HS-5 (cell line): Measurements from ENCODE around the gene SUFU.

Experiments used
- DNase-seq: peaks from one replicate; pipeline ENCODE4 v3.0.0-alpha.2; 2012; ENCODE audit warnings: low read depth

SUFU gene

GRCh38 chr10:102620138-102620590, 116.4 kb downstream of the SUFU start:
- no peak for DNase-seq

DNA sequence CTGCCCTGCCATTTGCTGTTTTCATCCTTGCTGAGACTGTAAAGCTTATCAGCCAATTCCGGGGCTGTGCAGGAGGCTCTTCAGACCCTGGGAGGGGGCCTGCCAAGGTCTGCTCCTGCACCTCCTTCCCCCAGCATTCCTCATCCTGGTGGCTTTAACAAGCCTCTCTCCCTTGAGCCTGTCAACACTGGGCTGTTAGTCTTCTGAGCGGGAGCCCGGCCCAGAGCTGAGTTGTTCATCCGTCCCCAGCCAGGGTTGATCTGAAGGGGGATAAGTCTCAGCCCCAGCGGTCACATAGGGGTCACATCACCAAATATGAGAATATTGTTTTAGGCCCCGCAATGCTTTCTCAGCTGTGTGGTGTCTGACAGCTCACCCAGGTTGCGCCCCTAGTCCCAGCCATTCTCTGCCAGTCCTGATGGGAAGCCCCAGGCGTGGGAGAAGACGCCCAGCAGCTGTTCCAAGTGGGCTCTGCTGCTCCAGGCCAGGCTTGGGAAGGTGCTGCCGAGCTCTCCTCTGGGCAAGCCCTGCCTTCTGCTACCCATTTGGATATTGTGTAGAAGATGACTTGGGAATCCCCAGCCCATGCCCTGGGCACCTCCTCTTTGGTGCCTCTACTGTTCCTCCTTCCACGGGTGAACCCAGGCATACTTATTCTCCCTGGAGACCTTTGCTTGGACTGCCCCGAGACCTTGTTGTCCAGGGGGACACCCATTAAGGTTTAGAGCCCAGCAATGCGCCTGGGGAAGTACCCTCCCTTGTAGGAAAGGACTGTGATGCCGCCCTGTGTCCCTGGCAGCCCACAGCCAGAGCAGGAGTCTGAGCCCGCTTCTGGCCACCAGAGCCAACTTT, 117.0 kb downstream of the SUFU start:
- no peak for DNase-seq

DNA sequence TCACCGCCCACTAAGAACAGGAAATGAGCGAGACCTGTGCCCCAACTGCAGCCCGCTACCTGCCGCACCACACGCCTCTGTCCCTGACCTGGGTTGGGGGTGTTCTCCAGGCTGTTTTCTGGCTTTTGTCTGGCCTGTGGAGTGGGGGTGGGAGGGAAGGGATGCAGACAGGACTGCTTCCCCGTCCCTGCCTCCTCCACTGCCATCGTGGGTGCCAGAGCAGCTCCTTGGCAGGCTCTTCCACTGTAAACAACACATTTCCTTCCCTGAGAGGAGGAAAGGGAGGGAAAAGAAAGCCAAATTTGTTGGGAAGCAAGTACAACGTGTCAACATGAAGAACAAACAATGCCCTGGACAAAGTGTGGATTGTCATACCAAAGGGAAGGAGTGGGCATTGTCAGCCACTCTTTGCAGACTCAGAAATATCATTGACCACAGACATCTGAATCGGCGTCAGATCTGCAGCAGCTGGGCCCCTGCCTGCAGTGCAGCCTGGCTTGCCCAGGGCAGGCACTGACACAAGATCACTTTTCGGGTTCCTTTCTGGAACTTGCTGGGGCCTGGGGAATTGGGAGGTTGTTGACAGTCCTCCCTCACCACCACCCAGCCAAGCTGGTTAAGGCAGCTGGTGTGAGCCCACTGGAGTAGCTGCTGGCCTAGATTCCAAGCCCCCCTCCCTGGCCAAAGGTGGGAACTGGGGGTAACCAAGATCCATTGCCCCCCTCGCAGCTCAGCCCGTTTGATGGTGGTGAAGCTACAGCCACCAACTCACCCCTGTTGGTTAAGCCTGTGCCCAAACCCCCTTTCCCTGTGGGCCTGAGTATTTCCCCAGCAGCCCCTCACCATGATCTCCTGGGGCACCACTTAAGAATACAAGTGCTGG, 117.9 kb downstream of the SUFU start:
- DNase-seq, result no peak

- DNase-seq, result no peak
Observed at GRCh38 chr10:102624094-102624493, 120.3 kb downstream of the SUFU start.

DNA sequence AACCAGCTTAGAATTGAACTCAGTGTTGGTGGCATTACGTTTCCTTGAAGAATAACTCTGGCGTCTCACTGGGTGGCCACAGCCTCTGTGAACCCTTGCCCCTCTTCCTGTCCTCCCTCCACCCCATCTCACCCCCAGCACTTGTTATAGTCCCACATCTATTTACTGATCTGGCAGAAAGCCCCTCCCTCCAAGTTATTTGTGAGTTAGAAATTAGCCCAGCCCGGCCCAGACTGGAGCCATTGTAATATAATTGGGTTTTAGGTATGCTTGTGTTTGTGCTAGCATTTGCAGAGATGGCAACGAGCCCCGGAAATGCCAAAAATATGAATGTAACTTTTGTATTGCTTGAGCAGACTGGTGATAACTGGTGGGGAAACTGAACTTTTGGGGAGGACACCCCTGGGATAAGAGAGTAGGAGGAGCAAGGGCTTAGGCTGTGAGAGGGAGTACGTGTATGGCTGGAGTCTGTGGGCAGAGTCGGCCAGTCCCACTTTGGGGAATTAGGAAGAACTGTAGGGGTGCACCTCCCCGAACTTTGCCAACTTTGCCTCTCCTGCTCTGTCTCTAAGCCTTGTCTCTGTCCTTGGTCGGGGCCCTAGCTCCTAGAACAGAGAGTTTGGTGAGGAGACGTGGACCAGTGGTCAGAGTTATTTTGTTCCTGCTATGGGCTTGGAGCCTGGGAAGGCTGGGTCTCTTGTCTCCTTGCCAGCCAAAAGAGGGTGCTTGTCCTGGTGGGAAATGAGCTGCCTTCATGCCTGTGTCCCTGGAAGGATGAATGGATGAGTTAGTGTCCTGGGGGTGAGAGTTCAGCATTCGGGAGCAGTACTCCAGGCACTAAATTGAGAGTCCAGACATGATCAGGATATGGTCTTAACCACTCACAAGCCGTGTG, 121.2 kb downstream of the SUFU start:
- DNase-seq, result no peak

GRCh38 chr10:102626026-102626685, 122.4 kb downstream of the SUFU start:
- DNase-seq, result no peak

- DNase-seq, result no peak
Observed at GRCh38 chr10:102627291-102627735, 123.5 kb downstream of the SUFU start.

DNA sequence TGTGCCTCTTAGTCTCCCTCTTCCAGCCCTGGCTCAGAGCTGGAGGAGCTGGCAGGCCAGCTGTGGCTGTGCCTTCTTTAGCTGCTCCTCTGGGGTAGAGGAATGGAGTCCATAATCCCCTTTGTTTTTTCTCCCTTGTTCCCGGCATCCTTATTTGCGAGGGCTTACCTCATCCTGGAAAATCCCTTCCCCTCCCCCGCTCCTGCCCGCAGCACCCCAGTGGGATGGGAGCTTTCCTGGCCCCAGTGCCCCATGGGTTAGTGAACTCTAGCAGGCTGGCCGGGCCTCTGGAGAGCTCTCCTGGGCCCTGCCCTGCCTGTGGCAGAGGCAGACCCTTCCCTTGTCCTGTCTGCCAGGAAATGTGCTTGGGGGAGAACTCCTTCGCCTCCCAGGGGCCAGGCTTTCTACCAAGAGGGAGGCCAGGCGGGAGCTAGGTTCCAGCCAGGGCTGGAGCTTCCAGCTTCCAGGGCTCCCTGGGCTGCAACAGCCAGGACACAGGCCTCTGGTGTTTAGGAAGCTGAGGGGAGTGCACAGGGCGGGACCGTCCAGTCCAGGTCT, 124.0 kb downstream of the SUFU start:
- no peak for DNase-seq

DNA sequence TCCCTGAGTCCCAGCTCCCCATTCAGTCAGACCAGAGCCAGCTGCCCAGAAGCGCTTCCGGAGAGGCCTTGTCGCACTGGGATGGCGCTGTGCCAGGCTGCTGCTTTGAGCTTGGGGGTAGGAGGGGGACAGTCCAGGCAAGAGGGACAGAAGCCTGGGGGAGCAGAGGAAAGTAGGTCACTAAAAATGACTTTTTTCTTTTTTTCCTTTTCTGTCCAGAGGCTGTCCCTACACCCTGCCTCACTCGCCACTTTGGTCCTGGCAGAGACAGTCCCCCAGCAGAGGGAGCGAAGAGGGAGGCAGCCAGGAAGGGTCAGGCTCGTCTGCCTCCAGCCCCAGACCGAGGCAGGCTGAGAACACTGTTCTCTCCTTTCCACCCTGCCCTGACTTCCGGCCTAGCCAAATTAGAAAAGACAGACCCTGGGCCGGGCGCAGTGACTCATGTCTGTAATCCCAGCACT, 124.7 kb downstream of the SUFU start:
- DNase-seq, result no peak

DNA sequence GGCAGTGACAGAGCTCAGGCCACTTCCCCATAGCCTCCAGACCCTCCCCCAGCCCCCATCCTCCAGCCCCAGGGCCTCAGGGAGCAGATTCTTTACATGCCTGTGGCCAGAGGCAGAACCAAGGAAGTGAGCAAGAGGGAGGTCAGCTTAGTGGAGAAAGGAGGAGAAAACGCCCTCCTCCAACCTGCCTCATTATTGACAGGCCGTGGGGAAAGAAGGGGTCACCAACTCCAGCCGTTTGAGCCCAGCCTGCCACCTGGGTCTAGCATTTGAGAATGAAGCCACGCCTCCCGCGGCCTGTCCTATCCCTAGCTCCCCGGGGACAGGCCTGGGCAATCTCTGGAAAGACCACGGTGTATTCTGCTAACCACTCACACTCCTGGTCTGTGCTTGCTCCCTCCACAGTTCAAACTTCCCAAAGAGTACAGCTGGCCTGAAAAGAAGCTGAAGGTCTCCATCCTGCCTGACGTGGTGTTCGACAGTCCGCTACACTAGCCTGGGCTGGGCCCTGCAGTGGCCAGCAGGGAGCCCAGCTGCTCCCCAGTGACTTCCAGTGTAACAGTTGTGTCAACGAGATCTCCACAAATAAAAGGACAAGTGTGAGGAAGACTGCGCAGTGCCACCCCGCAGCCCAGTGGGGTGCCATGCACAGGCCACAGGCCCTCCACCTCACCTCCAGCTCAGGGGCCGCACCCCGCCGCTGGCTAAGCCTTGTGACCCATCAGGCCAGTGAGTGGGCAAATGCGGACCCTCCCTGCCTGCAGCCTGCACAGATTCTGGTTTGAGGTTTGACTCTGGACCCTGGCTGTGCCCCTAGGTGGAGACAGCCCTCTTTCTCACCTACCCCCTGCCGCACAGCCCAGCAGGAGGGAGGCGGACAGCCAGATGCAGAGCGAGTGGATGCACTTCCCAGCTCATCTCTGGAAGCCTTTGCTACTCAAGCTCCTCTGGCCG, 126.2 kb downstream of the SUFU start:
- DNase-seq, result peak; percentile 83

DNA sequence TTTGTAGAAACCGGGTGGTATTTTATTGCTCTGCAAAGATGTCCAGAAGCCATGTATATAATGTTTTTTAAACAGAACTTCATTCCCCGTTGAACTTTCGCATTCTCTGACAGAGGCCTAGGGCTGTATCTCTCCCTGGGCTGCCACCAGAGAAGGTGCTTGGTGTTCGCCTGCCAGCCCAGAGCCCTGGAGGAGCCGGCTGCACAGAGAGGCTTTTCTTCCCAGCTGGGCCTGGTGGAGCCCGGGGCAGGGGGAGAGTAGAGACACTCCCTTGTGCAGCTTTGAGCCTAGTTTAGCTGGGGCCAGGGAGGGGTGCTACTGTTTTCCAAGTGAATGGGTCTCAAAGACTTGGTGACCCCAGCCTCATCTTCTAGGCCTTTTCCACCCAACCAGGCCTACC, 126.9 kb downstream of the SUFU start:
- no peak for DNase-seq

GRCh38 chr10:102631525-102632393, 128.0 kb downstream of the SUFU start:
- no peak for DNase-seq

DNA sequence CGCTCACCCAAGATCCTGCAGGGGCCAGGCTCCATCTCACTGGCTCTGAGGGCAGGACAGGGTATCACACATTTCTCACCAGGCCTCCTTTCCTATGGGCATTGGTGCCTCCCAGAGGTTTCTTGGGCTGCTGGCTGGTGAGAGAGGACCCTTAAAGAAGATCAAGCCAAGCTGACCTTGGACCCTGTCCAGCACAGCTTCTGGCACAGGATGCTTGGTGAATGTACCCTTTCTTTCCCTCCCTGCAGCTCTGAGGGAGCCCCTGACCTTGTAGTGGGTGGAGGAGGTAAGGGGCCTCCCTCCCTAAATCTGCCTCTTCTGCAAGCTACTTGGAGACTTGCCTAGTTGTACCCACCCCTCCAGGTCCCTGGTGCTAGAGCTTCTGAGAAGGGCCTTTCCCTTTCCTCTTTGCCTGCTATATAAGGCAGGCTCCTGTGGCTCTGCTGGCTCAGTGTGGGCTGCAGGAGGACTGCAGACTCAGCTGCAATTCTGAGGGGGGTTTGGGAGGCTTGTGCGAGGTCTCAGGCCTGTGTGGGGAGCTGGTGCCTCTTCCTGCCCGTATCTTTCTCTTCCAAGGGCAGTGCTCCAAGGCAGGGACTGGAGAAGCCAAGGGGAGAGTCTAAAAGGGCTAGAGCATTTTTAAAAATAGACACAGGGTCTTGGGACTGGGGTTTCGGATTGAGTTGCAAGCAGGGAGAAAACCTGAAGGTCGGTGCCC, 128.8 kb downstream of the SUFU start:
- DNase-seq, result no peak

DNA sequence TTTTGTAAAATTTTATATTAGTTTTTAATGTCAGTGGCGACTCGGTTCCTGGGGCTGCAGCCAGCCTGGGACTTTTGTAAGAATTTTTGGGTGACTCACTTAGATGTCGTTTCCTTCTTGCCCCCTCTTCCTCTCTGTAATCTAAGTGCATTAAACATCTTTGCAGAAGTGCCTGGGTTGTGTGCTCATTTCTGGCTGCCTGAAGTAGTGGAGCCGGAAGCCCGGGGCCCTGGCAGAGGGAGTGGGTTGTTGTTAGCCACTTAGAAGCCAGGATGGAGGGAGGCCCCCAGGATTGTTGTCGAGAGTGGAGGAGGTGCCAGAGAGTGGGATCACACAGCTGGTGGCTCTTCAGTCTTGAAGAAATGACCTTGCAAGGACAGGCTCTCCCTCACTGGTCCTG, 129.5 kb downstream of the SUFU start:
- no peak for DNase-seq

- DNase-seq, result no peak
Observed at GRCh38 chr10:102633848-102634247, 130.1 kb downstream of the SUFU start.

DNA sequence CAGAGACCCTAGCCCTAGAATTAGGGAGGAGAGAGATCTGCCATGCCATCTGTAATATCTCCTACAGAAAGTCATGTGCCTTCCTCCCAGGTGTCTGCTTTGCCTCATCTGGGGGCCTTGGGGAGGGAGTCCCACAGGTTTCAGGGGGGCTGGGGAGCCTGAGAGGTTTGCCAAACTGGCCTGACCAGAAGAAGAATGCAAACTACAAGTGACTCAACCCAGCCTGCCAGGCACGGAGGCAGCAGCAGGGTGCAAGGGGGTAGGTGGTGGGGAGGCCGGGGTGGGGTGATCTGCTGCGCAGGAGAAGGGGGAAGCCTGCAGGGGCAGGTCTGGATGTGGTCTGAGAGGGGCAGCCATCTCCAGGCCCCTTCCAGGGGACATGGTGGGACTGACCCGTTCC, 130.9 kb downstream of the SUFU start:
- no peak for DNase-seq

DNA sequence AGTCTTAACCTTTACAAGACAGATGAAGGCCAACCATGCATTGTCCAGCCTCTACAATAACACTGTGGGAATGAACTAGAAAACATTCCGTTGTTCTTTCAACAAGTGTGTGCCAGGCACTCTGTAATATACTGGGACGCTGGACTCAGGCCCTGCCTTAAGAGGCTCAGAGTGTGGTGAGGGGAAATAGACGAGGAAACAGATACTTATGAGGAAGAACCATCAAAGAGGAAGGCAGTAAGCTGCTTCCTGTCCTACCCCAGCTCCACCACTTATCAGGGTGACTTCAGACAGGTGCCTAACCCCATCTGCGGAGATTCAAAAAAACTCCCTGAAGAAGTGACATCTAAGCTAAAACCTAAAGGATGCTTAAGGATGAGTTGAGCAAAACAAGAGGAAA, 131.6 kb downstream of the SUFU start:
- DNase-seq, result no peak

DNA sequence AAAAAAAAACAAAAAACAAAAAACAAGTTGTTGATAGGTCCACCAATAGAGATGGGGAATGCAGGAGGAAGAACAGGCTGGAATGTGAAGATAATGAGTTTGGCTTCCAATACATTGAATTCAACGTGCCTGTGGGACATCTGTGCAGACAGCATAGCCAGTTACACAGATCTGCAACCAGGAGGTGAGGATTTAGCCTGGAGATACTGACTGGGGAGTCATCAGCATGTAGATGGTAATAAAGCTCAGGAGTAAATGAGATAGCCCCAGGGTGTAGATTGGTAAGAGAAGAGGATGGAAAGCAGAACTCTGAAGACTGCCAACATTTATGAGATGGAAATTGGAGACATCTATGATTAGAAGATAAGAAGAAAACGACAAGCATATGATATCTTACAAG, 135.8 kb downstream of the SUFU start:
- DNase-seq, result no peak
